Motor neuron (in vitro differentiated cells): ENCODE data around the gene TGFB2. TPM values are rescaled to one million over a fixed set of nuclear protein-coding genes. Genes with fewer than 3 reads are reported as not detected.

Source experiments
- ATAC-seq, 8 experiments: fragments of 200-7000 bp; cut with Tn5 transposase; replicated peaks in 6 of 8; 2 replicates each; pipeline ENCODE4 v1.8.0; 2021; ENCODE audit warnings: mild to moderate bottlenecking in 8 of 8, moderate library complexity in 8 of 8
- H3K27ac ChIP-seq, 2 donors: fragments of 250-450 bp; sonication (Bioruptor Pico); 2 replicates each; pipeline ENCODE4 v1.9.0; 2021; ENCODE audit warnings: antibody characterized with exemption in 2 of 2, mild to moderate bottlenecking in 2 of 2, moderate library complexity in 1 of 2
- H3K4me1 ChIP-seq, 2 donors: fragments of 250-450 bp; sonication (Bioruptor Pico); replicated peaks in 1 of 2; 2 replicates each; pipeline ENCODE4 v1.6.1; 2021; ENCODE audit warnings: antibody characterized with exemption in 2 of 2, mild to moderate bottlenecking in 2 of 2, moderate library complexity in 1 of 2
- H3K4me3 ChIP-seq, 5 donors: fragments of 250-450 bp; sonication (Bioruptor Pico); 2 replicates each; pipeline ENCODE4 v1.9.0; 2021; ENCODE audit warnings: antibody characterized with exemption in 5 of 5, mild to moderate bottlenecking in 5 of 5, moderate library complexity in 4 of 5
- WGBS, 10 experiments: fragments of 450-650 bp; shearing (Covaris generic); methylation state at CpG; one replicate each; pipeline ENCODE4 v1.0.0; 2022; 5-methylcytosine and 5-hydroxymethylcytosine counted together
- in situ Hi-C, 9 experiments: fragments of 400-800 bp; cut with MboI; loops; one replicate each; pipeline ENCODE4 v1.15.0; 2021; ENCODE audit warnings: low sequenced_read_pairs in 9 of 9, low pct_unique_long_range_greater_than_20kb in 2 of 9; ENCODE audit not compliant: unreplicated experiment in 9 of 9
- total RNA-seq, 8 experiments: library from RNA; unstranded; fragments of 300-600 nt; gene quantifications; 2 replicates each; pipeline versions ENCODE4 v1.2.3 to v1.2.4, GENCODE V29; 2022

The TGFB2 gene
- total RNA-seq, 8 experiments from 2014 or later: 0.10 to 118 (median 16.1) TPM

- no peak overlapping the region for H3K4me3 ChIP-seq
- H3K27ac ChIP-seq: no peak overlapping the region
- in situ Hi-C loops: loop anchor here in 2 of 9 experiments (25.0 kb wide), 2 partner anchors 1195 to 1295 kb away; no protein-coding TSS in a partner anchor
- H3K4me1 ChIP-seq: peaks cover 8 to 10% of the 10 kb centered on the region in 2 donors
- 47 to 80% (median 70%) methylated on average over 1 to 4 of the region's 4 CpGs; no CpG with 5 or more reads in 1 of the 10 experiments for WGBS, 10 experiments
- peak in 1 of 8 experiments; percentile 44 for ATAC-seq
Measured at GRCh38 chr1:218367118-218367517, 22.0 kb downstream of the TGFB2 start.

DNA sequence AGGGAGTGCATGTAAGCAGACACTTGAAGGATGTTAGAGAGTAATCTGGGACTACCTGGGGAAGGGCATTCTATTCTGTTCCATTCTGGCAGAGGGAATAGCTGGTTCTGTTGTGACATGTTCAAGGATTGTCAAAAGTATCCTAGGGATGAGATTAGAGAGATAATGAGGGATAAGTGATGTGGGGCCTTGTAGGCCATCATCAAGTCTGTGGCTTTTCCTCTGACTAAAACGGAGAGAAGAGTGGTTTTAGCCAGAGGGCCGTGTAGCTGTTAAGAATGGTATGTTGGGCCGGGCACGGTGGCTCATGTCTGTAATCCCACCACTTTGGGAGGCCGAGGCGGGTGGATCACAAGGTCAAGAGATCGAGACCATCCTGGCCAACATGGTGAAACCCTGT is 23.6 kb downstream of the TGFB2 start:
- H3K4me1 ChIP-seq: peaks cover 16% of the 10 kb centered on the region in 2 donors
- WGBS, 10 experiments: 89 to 100% (median 97%) methylated on average over 1 to 6 of the region's 7 CpGs; no CpG with 5 or more reads in 4 of the 10 experiments
- no peak overlapping the region for H3K4me3 ChIP-seq
- H3K27ac ChIP-seq: no peak overlapping the region
- no peak for ATAC-seq
- in situ Hi-C loops: loop anchor here in 2 of 9 experiments (25.0 kb wide), 2 partner anchors 1194 to 1294 kb away; no protein-coding TSS in a partner anchor

DNA sequence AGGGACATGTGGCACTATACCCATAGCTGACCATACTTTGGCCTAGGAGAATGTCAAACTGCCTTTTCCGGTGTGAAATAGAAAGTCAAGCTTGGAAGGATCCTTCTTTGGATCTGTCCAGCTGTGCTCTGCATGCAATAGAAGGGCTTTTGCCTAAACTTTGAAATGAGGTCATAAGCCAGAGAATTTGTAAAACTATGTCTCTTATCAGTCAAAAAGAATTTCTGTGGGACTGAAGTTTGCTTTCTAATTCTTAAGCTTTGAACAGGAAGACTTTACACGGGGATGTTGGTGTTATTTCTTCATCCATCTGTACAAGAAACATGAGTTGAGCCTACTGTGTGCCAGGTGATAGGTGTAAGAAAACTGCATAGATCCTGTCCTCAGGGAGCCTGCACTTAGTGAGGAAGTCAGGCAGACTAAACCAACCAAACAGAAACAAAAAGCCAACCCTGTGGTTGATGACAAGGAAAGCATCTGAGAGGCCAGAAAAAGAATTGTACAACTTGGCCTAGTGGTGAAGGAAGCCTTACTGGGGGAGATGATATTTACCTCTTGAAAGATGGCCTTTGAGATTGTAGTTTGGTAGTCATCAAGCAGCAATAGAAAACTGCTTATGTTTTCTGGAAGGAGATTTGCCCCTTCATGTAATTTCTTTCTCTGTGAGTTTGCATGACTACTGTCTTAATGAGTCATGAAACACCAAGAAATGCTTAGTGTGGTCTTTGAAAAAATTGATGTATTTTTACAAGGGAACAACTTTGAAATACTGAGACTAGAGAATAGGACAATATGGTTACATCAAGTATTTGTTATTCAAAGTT is 24.8 kb downstream of the TGFB2 start:
- 36 to 92% (median 88%) methylated on average over 1 to 2 of the region's 2 CpGs; no CpG with 5 or more reads in 3 of the 10 experiments for WGBS, 10 experiments
- ATAC-seq: peak in 1 of 8 experiments; percentile 26
- H3K4me3 ChIP-seq: no peak overlapping the region
- H3K27ac ChIP-seq: no peak overlapping the region
- H3K4me1 ChIP-seq: peaks cover 23 to 24% of the 10 kb centered on the region in 2 donors
- in situ Hi-C loops: loop anchor here in 2 of 9 experiments (25.0 kb wide), 2 partner anchors 1192 to 1292 kb away; no protein-coding TSS in a partner anchor

GRCh38 chr1:218371927-218372672 is 27.0 kb downstream of the TGFB2 start:
- ATAC-seq: peak; percentile 20 to 95 (median 79)
- Histone ChIP-seq H3K4me1 (peaks cover 31 to 38% of the 10 kb centered on the region in 2 donors), H3K4me3 (no peak overlapping the region), H3K27ac (peak overlapping the region; percentile 11 to 28)
- in situ Hi-C loops: loop anchor here in 2 of 9 experiments (25.0 kb wide), 2 partner anchors 1190 to 1290 kb away; no protein-coding TSS in a partner anchor
- 34 to 100% (median 66%) methylated on average over 1 to 8 of the region's 8 CpGs for WGBS, 10 experiments

DNA sequence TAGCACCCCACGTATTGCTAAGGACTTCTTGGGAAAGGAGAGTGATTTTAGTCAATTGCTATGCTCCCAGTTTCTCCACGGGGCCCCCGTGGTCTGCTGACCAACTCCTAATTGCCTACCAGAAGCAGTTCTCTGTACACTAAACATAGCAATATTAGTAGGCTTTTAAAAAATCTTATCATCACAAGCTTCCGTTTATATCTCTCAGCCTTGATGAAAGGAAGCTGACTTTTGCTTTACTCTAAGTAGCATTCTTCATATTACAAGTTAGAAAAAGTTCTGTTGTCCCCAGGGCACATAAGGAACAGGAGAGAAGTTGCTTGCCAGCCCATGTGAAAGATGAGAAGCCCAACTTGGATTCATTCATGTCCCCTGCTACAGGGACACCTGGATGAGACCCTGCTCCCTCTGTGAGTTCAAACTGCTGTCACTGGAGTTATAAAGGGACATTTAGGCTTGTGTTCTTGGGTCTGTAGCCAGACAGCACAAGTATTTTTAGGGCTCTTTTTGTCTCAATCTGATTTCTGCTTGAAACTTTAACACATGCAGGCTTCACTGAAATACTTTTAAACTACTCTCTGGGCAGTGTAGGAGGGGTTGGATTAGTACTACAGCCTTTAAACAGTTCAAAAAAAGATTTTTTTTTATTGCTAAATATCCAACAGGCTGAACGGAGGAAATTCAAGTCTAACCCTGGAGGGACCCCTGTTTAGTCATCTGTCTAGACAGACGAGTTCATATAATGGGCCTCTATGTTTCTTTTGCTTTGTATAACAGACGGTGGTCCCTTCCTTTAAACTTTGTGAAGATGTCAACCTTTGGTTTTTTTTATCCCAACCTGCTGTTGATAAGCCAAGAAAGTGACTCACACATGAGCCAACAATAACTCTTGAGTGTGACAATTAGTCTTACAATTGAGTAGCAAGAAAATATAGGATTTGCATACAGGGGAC is 29.5 kb downstream of the TGFB2 start:
- H3K27ac ChIP-seq: no peak overlapping the region
- ATAC-seq: peak in 5 of 8 experiments; percentile 7 to 37 (median 15)
- 20 to 78% (median 61%) methylated on average over 1 to 7 of the region's 7 CpGs for WGBS, 10 experiments
- in situ Hi-C loops: loop anchor here in 2 of 9 experiments (25.0 kb wide), 2 partner anchors 1188 to 1288 kb away; no protein-coding TSS in a partner anchor
- no peak overlapping the region for H3K4me3 ChIP-seq
- H3K4me1 ChIP-seq: peaks cover 33 to 44% of the 10 kb centered on the region in 2 donors

DNA sequence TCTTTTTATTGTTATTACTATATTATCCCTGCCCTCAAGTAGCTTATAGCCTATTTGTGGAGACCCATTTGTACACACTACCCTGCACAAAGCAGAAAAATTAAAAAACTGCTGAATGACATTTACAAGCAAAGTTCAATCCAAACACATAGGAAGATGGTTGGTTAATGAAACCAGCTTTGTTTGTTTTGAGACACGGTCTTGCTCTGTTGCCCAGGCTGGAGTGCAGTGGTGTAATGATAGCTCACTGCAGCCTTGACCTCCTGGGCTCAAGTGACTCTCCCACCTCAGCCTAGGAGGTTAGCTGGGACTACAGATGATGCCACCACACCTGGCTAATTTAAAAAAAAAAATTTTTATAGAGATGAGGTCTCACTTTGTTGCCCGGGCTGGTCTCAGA is 31.6 kb downstream of the TGFB2 start:
- in situ Hi-C loops: no loop called here
- Histone ChIP-seq H3K4me1 (peaks cover 32 to 40% of the 10 kb centered on the region in 2 donors), H3K27ac (no peak overlapping the region), H3K4me3 (no peak overlapping the region)
- no peak for ATAC-seq
- 0 to 100% (median 83%) methylated on average over 1 to 2 of the region's 2 CpGs for WGBS, 10 experiments

DNA sequence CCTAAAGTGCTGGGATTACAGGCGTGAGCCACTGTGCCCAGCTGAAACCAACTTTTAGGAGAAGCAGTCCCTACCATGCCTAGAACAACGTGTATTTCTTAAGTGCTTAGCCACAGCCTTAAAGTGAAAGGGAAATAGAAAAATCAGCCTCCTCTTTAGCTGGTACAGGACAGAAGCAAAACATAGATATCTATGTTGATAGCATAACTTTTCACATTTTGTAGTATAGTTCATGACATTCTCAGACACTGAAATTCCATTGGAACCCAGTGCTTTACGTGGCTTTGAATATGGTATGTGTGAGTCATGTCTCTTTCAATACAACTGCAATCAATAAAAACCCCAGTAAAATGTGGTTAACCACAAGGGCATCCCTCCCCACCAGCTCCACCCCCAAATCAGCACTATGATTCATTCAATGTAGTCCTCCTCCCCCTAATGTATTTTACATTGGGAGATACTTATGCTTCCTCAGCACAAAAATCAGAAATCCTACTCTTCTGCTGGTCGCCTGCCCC is 32.1 kb downstream of the TGFB2 start:
- peak; percentile 28 to 95 (median 68) for ATAC-seq
- H3K4me3 ChIP-seq: no peak overlapping the region
- H3K4me1 ChIP-seq: peaks cover 27 to 35% of the 10 kb centered on the region in 2 donors
- no peak overlapping the region for H3K27ac ChIP-seq
- WGBS, 10 experiments: 0 to 100% (median 60%) methylated on average over 1 to 4 of the region's 4 CpGs; no CpG with 5 or more reads in 1 of the 10 experiments
- in situ Hi-C loops: no loop called here

DNA sequence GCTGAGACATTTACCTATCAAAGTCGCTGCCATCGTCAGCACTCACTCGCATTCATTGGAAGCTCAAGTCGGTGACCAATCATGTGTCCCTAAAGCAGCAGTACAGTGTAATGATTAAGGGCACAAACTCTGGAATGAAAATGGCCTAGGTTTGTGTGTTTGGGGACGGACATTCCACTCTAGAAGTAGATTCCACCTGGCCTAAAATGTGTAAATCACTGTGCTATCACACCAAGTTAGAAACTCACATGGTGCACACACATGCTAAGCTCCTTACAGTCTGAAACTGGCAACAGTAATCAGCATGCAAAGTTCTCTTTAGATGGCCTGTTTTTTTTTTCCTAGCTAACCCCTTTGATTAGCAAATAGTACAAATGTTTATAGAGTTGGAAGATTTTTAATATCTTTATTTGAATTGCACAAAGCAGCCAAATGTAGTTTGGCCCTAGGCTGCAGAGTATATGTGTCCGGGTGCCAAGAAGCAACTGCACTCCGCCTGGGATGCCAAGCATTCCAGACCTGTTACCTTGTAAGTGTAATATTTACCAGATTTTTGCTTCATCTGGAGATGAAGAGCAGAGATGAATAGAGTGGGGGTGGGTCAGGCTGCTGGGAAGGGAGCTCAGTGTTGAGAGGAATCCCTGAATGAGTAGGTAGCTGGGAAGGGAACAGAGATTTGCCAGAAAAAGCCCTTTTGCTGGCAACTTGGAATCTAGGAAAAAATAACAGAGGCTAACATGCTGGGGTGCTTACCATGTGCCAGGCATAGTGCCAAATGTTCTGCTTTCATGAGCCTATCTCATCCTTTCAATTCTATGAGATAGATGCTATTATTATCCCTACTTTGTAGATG is 35.2 kb downstream of the TGFB2 start:
- no peak overlapping the region for H3K27ac ChIP-seq
- H3K4me1 ChIP-seq: peaks cover 13 to 19% of the 10 kb centered on the region in 2 donors
- peak in 5 of 8 experiments; percentile 10 to 87 (median 44) for ATAC-seq
- 19 to 100% (median 92%) methylated on average over 1 to 7 of the region's 7 CpGs; no CpG with 5 or more reads in 1 of the 10 experiments for WGBS, 10 experiments
- H3K4me3 ChIP-seq: no peak overlapping the region
- in situ Hi-C loops: no loop called here

- H3K4me3 ChIP-seq: no peak overlapping the region
- H3K4me1 ChIP-seq: peaks cover 7 to 9% of the 10 kb centered on the region in 2 donors
- ATAC-seq: no peak
- in situ Hi-C loops: no loop called here
- 96 to 100% (median 100%) methylated on average over 1 to 4 of the region's 4 CpGs; no CpG with 5 or more reads in 2 of the 10 experiments for WGBS, 10 experiments
- no peak overlapping the region for H3K27ac ChIP-seq
Measured at GRCh38 chr1:218382261-218382660, 37.1 kb downstream of the TGFB2 start.

GRCh38 chr1:218383051-218383450 is 37.9 kb downstream of the TGFB2 start:
- in situ Hi-C loops: no loop called here
- no peak for ATAC-seq
- no peak overlapping the region for H3K27ac ChIP-seq
- H3K4me1 ChIP-seq: peaks cover 3 to 7% of the 10 kb centered on the region in 2 donors
- H3K4me3 ChIP-seq: no peak overlapping the region
- WGBS, 10 experiments: 0 to 100% (median 41%) methylated on average over 1 to 2 of the region's 2 CpGs; no CpG with 5 or more reads in 1 of the 10 experiments

- ATAC-seq: no peak
- no peak overlapping the region for H3K4me3 ChIP-seq
- H3K4me1 ChIP-seq: peaks cover 3 to 7% of the 10 kb centered on the region in 2 donors
- H3K27ac ChIP-seq: no peak overlapping the region
- in situ Hi-C loops: no loop called here
- 66 to 94% (median 88%) methylated on average over 3 to 8 of the region's 8 CpGs; no CpG with 5 or more reads in 1 of the 10 experiments for WGBS, 10 experiments
Measured at GRCh38 chr1:218383681-218384080, 38.5 kb downstream of the TGFB2 start.
